ENCODE results near the gene NOG.

DNA sequence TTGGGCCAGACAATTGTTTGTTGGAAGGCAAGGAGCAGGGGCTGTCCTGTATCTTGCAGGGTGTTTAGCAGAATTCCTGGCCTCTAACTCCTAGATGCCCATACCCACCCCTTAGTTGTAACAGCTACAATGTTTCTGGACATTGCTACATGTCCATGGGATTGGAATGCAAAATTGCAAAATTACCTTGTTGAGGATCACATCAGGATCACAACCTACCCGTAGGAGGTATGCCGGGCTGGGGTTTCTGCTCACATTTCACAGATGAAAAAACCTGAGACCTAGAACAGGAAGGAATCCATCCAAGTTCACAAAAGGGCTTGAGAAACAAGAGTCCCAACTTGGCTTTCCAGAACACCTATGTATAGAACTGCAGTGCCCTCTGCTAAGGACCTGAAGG, 22.7 kb downstream of the NOG start:
- TF ChIP-seq, protein P1, sequence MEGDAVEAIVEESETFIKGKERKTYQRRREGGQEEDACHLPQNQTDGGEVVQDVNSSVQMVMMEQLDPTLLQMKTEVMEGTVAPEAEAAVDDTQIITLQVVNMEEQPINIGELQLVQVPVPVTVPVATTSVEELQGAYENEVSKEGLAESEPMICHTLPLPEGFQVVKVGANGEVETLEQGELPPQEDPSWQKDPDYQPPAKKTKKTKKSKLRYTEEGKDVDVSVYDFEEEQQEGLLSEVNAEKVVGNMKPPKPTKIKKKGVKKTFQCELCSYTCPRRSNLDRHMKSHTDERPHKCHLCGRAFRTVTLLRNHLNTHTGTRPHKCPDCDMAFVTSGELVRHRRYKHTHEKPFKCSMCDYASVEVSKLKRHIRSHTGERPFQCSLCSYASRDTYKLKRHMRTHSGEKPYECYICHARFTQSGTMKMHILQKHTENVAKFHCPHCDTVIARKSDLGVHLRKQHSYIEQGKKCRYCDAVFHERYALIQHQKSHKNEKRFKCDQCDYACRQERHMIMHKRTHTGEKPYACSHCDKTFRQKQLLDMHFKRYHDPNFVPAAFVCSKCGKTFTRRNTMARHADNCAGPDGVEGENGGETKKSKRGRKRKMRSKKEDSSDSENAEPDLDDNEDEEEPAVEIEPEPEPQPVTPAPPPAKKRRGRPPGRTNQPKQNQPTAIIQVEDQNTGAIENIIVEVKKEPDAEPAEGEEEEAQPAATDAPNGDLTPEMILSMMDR (IDR thresholded peaks at IDR 0.05; ENCODE audit: poor library complexity), result no peak
- TF ChIP-seq EZH2 (IDR thresholded peaks at IDR 0.05; ENCODE audit: borderline replicate concordance), result no peak
- TF ChIP-seq EZH2phosphoT487 (IDR thresholded peaks at IDR 0.05; ENCODE audit: low read depth, severe bottlenecking, unreplicated experiment), result no peak
